SJSA1 (cell line): ENCODE results near the gene PDZRN3. TPM values are rescaled to one million over a fixed set of nuclear protein-coding genes. Genes with fewer than 3 reads are reported as not detected.

Source experiments
- DNase-seq, 2 experiments: peaks; one replicate each; pipeline ENCODE4 v3.0.0-alpha.2; 2015 to 2020; ENCODE audit warnings: low spot score in 2 of 2, low read depth in 1 of 2
- H3K27ac ChIP-seq: fragments of 250-450 bp; sonication (Bioruptor Pico); 2 replicates; pipeline ENCODE4 v1.5.1; 2020; ENCODE audit warnings: mild to moderate bottlenecking, moderate library complexity
- H3K27me3 ChIP-seq: fragments of 250-450 bp; sonication (Bioruptor Pico); replicated peaks from 2 replicates; pipeline ENCODE4 v1.5.1; 2020; ENCODE audit warnings: mild to moderate bottlenecking, moderate library complexity
- H3K36me3 ChIP-seq: fragments of 250-450 bp; sonication (Bioruptor Pico); 2 replicates; pipeline ENCODE4 v1.5.1; 2020; ENCODE audit warnings: mild to moderate bottlenecking
- H3K4me1 ChIP-seq: fragments of 250-450 bp; sonication (Bioruptor Pico); replicated peaks from 2 replicates; pipeline ENCODE4 v1.6.1; 2021; ENCODE audit warnings: mild to moderate bottlenecking
- H3K4me3 ChIP-seq: fragments of 250-450 bp; sonication (Bioruptor Pico); 2 replicates; pipeline ENCODE4 v1.5.1; 2020; ENCODE audit warnings: mild to moderate bottlenecking
- H3K9me3 ChIP-seq: fragments of 250-450 bp; sonication (Bioruptor Pico); replicated peaks from 2 replicates; pipeline ENCODE4 v1.5.1; 2020; ENCODE audit warnings: mild to moderate bottlenecking
- total RNA-seq: library from RNA; depleted of rRNA; stranded (reverse); fragments of >200 nt; shearing (Covaris generic); gene quantifications from 2 replicates; pipeline ENCODE4 v1.2.3, GENCODE V29; 2014; rRNA removed

The PDZRN3 gene
- total RNA-seq = 0.63 and 0.68 TPM in 2 replicates

GRCh38 chr3:73624821-73625665 lies at the start of gene PDZRN3:
PDZRN3 (minus strand) TSS chr3:73624941.
- Histone ChIP-seq H3K36me3 (no peaks in the 10 kb centered on the region), H3K4me1 (peaks cover 22% of the 10 kb centered on the region), H3K4me3 (peak within 1 kb of the TSS; percentile 36), H3K9me3 (no peaks in the 10 kb centered on the region), H3K27ac (no peak within 1 kb of the TSS), H3K27me3 (peaks cover 21% of the 10 kb centered on the region)
- DNase-seq = peak; percentile 40

DNA sequence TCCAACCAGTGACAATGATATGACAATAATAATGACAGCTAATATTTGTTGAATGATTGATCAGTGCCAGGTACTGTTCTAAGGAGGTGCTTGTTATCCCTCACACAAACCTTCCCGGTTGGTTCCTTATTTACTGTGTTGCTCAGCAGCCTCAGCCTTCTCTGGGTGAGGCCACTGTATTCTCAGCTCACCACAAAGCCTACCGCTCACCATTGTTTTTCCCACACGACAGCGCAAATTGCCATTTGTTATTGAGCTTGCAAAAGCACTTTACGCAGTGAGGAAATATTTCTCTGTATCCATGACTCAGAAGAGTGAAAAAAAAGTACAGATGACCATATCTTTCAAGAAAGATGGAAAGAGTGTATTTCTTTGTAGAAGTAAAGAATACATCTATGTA lies 49.5 kb upstream of the PDZRN3 start:
- no peak overlapping the region for H3K27ac ChIP-seq
- H3K27me3 ChIP-seq = no peaks in the 10 kb centered on the region
- H3K4me3 ChIP-seq = no peak overlapping the region
- H3K9me3 ChIP-seq = no peaks in the 10 kb centered on the region
- DNase-seq = peak in 1 of 2 experiments; percentile 14
- no peaks in the 10 kb centered on the region for H3K36me3 ChIP-seq
- H3K4me1 ChIP-seq = no peaks in the 10 kb centered on the region

GRCh38 chr3:73669260-73669659 lies 44.5 kb upstream of the PDZRN3 start:
- no peaks in the 10 kb centered on the region for H3K9me3 ChIP-seq
- H3K36me3 ChIP-seq = no peaks in the 10 kb centered on the region
- no peak overlapping the region for H3K4me3 ChIP-seq
- H3K4me1 ChIP-seq = no peaks in the 10 kb centered on the region
- H3K27me3 ChIP-seq = no peaks in the 10 kb centered on the region
- no peak for DNase-seq
- no peak overlapping the region for H3K27ac ChIP-seq

GRCh38 chr3:73668391-73668790 lies 43.6 kb upstream of the PDZRN3 start:
- no peak for DNase-seq
- H3K4me1 ChIP-seq = no peaks in the 10 kb centered on the region
- H3K4me3 ChIP-seq = no peak overlapping the region
- H3K27ac ChIP-seq = no peak overlapping the region
- no peaks in the 10 kb centered on the region for H3K36me3 ChIP-seq
- no peaks in the 10 kb centered on the region for H3K9me3 ChIP-seq
- no peaks in the 10 kb centered on the region for H3K27me3 ChIP-seq

DNA sequence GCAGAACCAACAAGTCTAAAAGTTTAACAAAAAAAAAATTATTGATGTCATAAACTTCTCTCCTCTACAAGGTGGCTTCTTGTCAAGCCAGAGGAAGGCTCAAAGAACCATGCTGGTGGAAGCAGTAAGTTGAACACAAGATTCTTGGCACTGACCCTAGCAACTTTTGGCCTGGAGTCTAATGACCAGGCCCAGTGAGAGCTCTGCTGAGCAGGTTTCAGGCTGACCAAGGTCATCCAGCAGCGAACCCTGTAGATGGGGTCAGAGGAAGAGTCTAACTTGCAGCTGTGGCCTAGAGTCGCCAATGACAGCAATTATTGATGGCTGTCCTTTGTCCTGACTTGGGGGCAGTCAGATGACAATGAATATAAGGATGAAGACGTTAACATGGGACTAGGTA lies 43.1 kb upstream of the PDZRN3 start:
- no peak overlapping the region for H3K27ac ChIP-seq
- H3K27me3 ChIP-seq = no peaks in the 10 kb centered on the region
- H3K4me1 ChIP-seq = no peaks in the 10 kb centered on the region
- no peaks in the 10 kb centered on the region for H3K36me3 ChIP-seq
- DNase-seq = no peak
- H3K4me3 ChIP-seq = no peak overlapping the region
- H3K9me3 ChIP-seq = no peaks in the 10 kb centered on the region

DNA sequence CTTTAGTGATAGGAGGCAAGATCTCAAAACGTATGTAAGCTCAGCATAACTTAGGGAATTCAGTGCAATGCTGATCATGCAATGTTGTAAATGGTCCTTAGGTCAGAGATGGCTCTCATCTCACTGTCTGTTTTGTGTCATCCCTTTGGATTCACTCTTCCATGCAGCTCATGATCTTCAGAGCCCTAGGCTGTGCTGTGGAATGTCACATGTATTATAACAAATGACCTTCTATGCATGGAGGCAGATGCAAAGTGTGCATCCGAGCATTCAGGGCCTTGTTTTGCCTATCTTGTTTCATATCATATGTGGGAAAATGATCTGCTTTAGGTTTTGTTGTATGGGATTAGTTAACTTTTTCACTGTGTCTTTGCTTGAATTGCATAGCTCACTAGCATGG lies 40.5 kb upstream of the PDZRN3 start:
- H3K27me3 ChIP-seq = no peaks in the 10 kb centered on the region
- no peaks in the 10 kb centered on the region for H3K9me3 ChIP-seq
- H3K27ac ChIP-seq = no peak overlapping the region
- H3K4me3 ChIP-seq = no peak overlapping the region
- no peak for DNase-seq
- H3K4me1 ChIP-seq = no peaks in the 10 kb centered on the region
- no peaks in the 10 kb centered on the region for H3K36me3 ChIP-seq

- H3K4me3 ChIP-seq = no peak overlapping the region
- no peak for DNase-seq
- H3K36me3 ChIP-seq = no peaks in the 10 kb centered on the region
- no peaks in the 10 kb centered on the region for H3K9me3 ChIP-seq
- H3K4me1 ChIP-seq = no peaks in the 10 kb centered on the region
- no peak overlapping the region for H3K27ac ChIP-seq
- H3K27me3 ChIP-seq = no peaks in the 10 kb centered on the region
Observed at GRCh38 chr3:73664389-73664788, 39.6 kb upstream of the PDZRN3 start.

DNA sequence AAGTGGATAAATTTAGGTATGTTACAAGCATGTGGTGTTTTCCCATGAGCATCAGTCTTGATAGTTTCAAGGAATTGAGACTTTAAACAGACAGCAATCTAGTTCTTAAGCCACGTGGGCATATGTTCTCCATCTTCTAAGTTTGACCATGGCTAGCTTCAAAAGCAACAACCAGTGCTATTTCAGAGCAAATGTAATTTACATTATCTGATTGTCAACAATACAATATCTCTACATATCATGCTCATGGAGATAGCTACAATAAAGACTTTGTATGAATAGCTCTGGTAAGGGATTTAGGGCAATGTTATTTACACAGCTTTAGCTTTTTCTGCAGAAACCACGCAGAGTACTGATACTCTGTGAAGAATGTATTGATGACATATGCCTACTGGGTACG lies 38.8 kb upstream of the PDZRN3 start:
- no peak for DNase-seq
- Histone ChIP-seq H3K9me3 (no peaks in the 10 kb centered on the region), H3K4me3 (no peak overlapping the region), H3K27ac (no peak overlapping the region), H3K27me3 (no peaks in the 10 kb centered on the region), H3K4me1 (no peaks in the 10 kb centered on the region), H3K36me3 (no peaks in the 10 kb centered on the region)

GRCh38 chr3:73661265-73661664 lies 36.5 kb upstream of the PDZRN3 start:
- no peaks in the 10 kb centered on the region for H3K27me3 ChIP-seq
- no peaks in the 10 kb centered on the region for H3K9me3 ChIP-seq
- no peak for DNase-seq
- no peaks in the 10 kb centered on the region for H3K36me3 ChIP-seq
- H3K27ac ChIP-seq = no peak overlapping the region
- H3K4me3 ChIP-seq = no peak overlapping the region
- no peaks in the 10 kb centered on the region for H3K4me1 ChIP-seq

- DNase-seq = no peak
- H3K4me3 ChIP-seq = no peak overlapping the region
Observed at GRCh38 chr3:73658227-73658626, 33.5 kb upstream of the PDZRN3 start.

GRCh38 chr3:73657186-73657585 lies 32.4 kb upstream of the PDZRN3 start:
- no peak for DNase-seq
- no peak overlapping the region for H3K4me3 ChIP-seq
- H3K27me3 ChIP-seq = no peaks in the 10 kb centered on the region
- no peaks in the 10 kb centered on the region for H3K9me3 ChIP-seq
- no peak overlapping the region for H3K27ac ChIP-seq
- no peaks in the 10 kb centered on the region for H3K36me3 ChIP-seq
- H3K4me1 ChIP-seq = no peaks in the 10 kb centered on the region

More at GRCh38 chr3:73658227-73658626, 33.5 kb upstream of the PDZRN3 start:
- no peaks in the 10 kb centered on the region for H3K36me3 ChIP-seq
- no peak overlapping the region for H3K27ac ChIP-seq
- H3K9me3 ChIP-seq = no peaks in the 10 kb centered on the region
- no peaks in the 10 kb centered on the region for H3K4me1 ChIP-seq
- H3K27me3 ChIP-seq = no peaks in the 10 kb centered on the region

DNA sequence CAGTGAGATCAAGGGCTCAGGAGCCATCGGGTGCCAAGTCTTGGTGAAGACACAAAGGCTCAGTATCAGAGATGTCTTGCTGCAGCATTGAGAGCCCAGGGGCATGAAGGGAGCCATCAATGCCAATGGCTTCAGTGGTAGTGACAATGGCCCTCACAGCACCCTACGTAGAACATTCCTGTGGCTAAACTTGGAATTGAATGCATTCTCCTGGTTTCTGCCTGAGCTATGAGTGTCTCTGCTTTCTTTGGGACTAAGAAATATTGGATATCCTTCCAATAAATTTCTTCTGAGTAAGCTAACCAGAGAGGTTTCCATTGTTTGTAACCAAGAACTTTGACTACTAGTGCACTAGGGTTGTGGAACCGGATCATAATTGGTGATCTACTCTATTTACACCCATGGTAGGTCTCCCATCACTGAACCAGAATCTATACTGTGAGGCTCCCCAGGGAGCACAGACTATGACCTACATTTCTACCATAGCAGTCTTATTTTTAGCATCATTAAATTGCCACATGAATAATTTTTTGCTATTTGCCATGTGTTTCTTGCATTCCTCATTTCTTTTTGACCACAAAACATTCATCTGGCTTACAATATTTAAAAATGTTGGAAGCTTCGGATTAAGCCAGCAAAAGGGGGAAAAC lies 31.6 kb upstream of the PDZRN3 start:
- no peaks in the 10 kb centered on the region for H3K9me3 ChIP-seq
- H3K27me3 ChIP-seq = no peaks in the 10 kb centered on the region
- no peaks in the 10 kb centered on the region for H3K4me1 ChIP-seq
- H3K36me3 ChIP-seq = no peaks in the 10 kb centered on the region
- peak in 1 of 2 experiments; percentile 10 for DNase-seq
- H3K4me3 ChIP-seq = no peak overlapping the region
- no peak overlapping the region for H3K27ac ChIP-seq

- Histone ChIP-seq H3K27me3 (no peaks in the 10 kb centered on the region), H3K36me3 (no peaks in the 10 kb centered on the region), H3K4me3 (no peak overlapping the region), H3K27ac (no peak overlapping the region), H3K4me1 (no peaks in the 10 kb centered on the region), H3K9me3 (no peaks in the 10 kb centered on the region)
- no peak for DNase-seq
Observed at GRCh38 chr3:73655197-73655596, 30.5 kb upstream of the PDZRN3 start.

DNA sequence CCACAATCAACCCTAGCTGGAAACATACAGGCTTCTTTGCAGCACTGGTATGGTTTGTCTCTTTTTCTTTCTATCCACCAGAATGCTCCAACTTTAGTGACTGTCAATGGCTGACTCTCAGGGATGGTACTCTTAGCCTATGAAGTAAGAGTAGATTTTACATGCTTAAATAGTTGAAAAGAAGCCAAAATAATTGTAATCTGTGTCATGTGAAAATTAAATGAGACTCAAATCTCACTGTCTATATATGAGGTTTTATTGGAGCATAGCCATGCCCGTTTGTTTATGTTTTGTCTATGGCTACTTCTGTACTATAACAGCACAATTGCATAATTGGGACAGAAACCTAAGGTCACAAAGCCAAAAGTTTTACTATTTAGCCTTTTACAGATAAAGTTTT lies 29.1 kb upstream of the PDZRN3 start:
- H3K4me1 ChIP-seq = no peaks in the 10 kb centered on the region
- no peaks in the 10 kb centered on the region for H3K27me3 ChIP-seq
- no peaks in the 10 kb centered on the region for H3K36me3 ChIP-seq
- no peak overlapping the region for H3K27ac ChIP-seq
- H3K4me3 ChIP-seq = no peak overlapping the region
- no peaks in the 10 kb centered on the region for H3K9me3 ChIP-seq
- no peak for DNase-seq
